GM19452 (cell line): ENCODE data around the gene GALNTL6.
"Not testable (repeated sequence)": the region's sequence is repeated elsewhere in the genome, so short reads cannot be mapped to it uniquely, and the experiment has no call there.

Experiments
- ATAC-seq: cut with Tn5 transposase; IDR thresholded peaks from one replicate; pipeline ENCODE4 v1.9.1; 2021; ENCODE audit not compliant: unreplicated experiment

The GALNTL6 gene

DNA sequence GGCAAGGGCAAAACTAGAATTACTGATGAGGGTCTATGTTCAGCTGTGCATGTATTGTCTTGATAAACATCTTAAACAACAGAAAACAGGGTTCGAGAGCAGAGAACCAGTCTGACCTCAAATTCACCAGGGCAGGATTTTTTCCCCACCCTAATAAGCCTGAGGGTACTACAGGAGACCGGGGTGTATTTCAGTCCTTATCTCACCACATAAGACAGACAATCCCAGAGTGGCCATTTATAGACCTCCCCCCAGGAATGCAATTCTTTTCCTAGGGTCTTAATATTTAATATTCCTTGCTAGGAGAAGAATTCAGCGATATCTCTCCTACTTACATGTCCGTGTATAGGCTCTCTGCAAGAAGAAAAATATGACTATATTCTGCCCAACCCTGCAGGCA is 1157.0 kb downstream of the GALNTL6 start:
- not testable (repeated sequence) for ATAC-seq

DNA sequence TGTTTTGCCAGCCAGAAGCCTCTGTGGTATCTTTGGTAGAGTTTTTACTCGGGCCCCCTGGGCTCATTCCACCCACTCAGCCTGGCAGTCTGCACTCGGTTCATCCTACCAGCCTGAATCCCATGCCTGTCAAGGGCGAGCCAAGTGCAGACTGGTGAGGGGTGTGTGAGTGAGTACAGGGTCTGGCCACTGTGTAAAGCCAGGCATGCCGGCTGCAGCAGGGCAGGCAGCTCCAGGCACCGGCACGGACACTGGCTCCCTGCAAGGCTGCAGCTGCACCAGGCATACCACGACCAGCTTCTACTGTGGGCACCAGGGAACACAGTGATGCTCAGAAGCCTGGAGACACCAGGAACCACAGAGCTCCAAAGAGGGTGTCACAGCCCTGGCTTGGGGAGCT is 1161.4 kb downstream of the GALNTL6 start:
- no peak for ATAC-seq

GRCh38 chr4:172975651-172976229 is 1162.5 kb downstream of the GALNTL6 start:
- ATAC-seq, result no peak

DNA sequence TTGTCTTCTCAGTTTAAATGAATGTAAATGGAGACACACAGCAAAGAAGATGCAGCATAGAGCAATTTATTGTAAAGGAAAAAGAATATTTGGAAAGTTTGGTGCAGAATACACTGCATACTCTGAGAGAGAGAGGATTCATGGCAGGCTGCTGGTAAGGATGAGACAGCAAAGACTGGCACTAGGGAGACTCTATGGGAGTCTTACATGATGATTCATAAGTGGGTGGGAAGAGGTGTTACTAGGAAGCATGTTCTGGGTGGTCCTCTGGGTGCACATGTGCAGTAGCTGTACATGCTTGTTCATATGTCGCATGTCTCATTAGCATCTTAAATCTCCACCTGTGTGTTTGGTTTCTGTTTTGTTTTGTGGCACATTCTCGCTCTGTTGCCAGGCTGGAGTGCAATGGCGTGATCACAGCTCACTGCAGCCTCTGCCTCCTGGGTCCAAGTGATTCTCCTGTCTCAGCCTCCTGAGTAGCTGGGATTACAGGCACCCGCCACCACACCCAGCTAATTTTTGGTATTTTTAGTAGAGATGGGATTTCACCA is 1164.4 kb downstream of the GALNTL6 start:
- not testable (repeated sequence) for ATAC-seq

- ATAC-seq, result no peak
Measured at GRCh38 chr4:172978848-172979247, 1165.6 kb downstream of the GALNTL6 start.

DNA sequence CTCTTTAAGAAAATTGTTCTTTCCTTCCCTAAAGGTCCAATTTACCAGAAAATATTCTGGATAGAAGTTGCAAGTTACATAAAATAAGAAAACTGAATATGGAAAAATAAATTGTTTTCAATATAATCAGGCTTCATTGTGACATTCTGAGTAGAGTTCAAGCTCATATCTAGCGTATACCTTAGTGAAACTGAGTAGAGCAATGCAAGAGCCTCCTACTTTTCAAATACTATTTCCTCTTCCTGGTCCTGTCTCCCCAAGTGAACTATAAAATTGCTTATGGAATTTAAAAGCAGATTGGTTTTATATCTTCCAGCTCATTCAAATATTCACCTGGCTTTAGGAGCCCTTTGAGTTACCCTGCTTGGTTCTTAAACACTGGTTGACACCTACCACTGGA is 1166.1 kb downstream of the GALNTL6 start:
- ATAC-seq, result no peak

DNA sequence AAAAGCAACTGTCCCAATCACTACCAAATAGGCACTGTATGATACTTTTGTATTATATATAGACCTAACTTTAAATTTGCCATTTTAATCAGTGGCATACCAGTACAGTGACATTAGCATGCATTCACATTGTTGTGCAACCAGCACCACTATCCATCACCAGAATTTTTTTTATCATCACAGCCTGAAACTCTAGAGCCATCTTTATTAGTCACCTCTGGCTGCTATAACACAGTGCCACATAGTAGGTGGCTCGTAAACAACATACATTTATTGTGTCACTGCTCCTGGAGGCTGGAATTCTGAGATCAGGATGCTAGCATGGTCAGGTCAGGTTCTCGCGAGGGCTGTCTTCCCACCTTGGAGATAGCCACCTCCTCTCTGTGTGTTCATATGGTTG is 1167.0 kb downstream of the GALNTL6 start:
- no peak for ATAC-seq

DNA sequence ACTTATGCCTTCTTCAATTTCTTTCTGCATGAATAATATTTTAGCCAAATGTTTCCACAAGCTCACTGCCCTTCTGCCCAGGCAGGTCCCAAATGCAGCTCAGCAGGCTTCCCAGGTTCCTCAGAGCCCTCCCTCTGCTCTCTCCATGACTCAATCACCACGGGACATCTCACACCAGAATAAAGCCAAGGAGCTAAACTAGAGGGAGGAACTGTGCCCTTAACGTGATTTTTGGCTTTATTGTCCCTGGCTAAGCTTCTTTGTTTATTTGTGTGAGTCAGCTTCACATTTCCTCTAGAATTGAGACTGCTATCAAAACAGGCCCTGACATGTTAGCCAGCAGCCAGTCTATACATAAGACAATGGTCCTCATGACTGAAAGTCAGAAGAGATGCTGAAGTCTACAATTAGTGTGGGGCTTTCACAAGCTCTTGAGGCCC is 1169.0 kb downstream of the GALNTL6 start:
- no peak for ATAC-seq

DNA sequence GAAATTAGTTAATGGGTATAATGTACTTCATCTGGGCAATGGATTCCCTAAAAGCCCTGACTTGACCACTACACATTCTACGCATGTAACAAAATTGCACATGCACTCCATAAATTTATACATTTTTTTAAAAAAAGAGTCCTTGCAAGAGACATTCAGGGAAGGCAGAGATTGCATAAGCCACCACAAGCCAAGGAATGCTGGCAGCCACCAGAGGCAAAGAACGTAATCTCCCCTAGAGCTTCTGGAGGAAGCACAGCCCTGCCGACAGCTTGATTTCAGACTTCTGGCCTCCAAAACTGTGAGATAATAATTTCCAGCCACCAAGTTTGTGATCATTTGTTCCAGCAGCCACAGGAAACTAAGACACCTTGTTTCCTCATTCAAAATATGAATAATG is 1169.8 kb downstream of the GALNTL6 start:
- ATAC-seq, result no peak

- no peak for ATAC-seq
Measured at GRCh38 chr4:172983631-172984030, 1170.4 kb downstream of the GALNTL6 start.

GRCh38 chr4:172985552-172985951 is 1172.3 kb downstream of the GALNTL6 start:
- peak; percentile 7 for ATAC-seq

- peak; percentile 73 for ATAC-seq
Measured at GRCh38 chr4:172986114-172986513, 1172.9 kb downstream of the GALNTL6 start.

- ATAC-seq, result no peak
Measured at GRCh38 chr4:172989984-172990820, 1177.0 kb downstream of the GALNTL6 start.

- ATAC-seq, result no peak
Measured at GRCh38 chr4:172992648-172993378, 1179.6 kb downstream of the GALNTL6 start.

DNA sequence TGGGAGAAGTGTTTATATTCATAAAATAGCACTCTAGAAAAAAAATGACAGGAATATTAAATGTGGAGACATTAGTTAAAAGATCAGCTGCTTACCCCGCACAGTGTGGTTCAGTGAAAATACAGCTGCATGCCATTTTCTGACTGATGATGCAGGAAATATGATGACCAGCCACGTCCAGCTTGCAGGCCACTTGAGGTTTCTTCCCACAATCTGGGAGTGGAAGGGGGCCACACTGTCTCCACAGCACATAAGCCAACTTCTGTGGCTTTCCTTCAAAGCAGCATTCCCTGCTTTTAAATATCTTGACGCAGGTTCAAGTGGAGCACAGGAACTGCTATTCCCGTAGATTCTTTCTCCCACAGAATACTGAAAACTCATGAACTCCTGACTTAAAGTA is 1182.0 kb downstream of the GALNTL6 start:
- ATAC-seq, result no peak

GRCh38 chr4:172995704-172996103 is 1182.5 kb downstream of the GALNTL6 start:
- ATAC-seq, result no peak

GRCh38 chr4:172996571-172997216 is 1183.5 kb downstream of the GALNTL6 start:
- no peak for ATAC-seq

DNA sequence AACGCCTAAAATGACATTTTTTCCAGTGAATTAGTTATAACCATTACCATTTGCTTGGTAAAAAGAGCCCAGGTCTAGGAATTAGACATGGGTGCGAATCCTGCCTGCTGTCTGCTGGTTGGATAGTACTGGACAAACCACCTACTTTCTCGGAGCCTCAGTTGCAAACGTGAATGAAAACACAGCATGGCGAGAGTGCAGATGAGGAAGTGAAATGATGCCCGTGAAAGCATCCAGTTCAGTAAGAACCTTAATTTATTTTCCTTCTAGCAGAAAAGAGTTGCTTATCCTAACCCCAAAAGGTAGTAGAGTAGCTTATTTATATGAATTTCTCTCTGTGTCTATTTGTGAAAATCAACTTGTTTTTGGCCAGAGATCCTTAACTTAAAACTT is 1184.0 kb downstream of the GALNTL6 start:
- no peak for ATAC-seq

DNA sequence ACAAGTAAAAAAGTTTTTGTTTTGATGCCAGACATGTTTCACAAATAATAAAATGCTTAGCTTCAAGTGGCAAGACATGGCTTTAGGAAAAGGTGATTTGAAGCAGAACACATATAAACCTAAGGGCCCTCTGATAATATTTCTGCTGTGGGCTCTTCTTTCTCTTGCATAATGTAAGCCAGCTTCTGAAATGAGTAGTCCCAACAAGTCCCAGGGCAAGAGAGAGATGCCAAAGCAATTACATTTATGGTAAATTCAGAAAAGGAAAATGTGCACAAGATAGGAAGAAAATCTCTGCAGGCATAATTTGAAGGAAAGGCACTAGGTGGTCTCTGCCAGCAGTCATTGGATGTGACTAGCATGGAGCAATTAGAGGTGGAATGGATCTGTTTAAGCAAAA is 1184.7 kb downstream of the GALNTL6 start:
- no peak for ATAC-seq

- ATAC-seq, result no peak
Measured at GRCh38 chr4:172998527-172999469, 1185.6 kb downstream of the GALNTL6 start.
